Stimulated activated naive CD4-positive, alpha-beta T cell (primary cell): Measurements from ENCODE around the gene CEP170B.
"Not testable (repeated sequence)": the region's sequence is repeated elsewhere in the genome, so short reads cannot be mapped to it uniquely, and the experiment has no call there.

Experiments used
- DNase-seq, 6 experiments: peaks; one replicate each; lab custom pipeline; 2025; lab: John Stamatoyannopoulos, UW

The CEP170B gene

GRCh38 chr14:104879201-104879982 lies 14.3 kb downstream of the CEP170B start:
- DNase-seq, result no peak

GRCh38 chr14:104879983-104880565 lies 15.0 kb downstream of the CEP170B start:
- no peak for DNase-seq

- no peak for DNase-seq
These were observed 15.6 kb downstream of the CEP170B start for GRCh38 chr14:104880584-104881210.

- no peak for DNase-seq
These were observed 16.4 kb downstream of the CEP170B start for GRCh38 chr14:104881369-104881979.

GRCh38 chr14:104882325-104882973 lies 17.4 kb downstream of the CEP170B start:
- DNase-seq, result no peak

GRCh38 chr14:104882991-104883660 lies 18.1 kb downstream of the CEP170B start:
- no peak for DNase-seq

GRCh38 chr14:104883681-104884361 lies 18.8 kb downstream of the CEP170B start:
- DNase-seq, result no peak

GRCh38 chr14:104884381-104884780 lies 19.3 kb downstream of the CEP170B start:
- not testable (repeated sequence) for DNase-seq

GRCh38 chr14:104885031-104885972 lies 20.2 kb downstream of the CEP170B start:
- no peak for DNase-seq

GRCh38 chr14:104885973-104886689 lies 21.1 kb downstream of the CEP170B start:
- DNase-seq, result no peak

GRCh38 chr14:104886690-104887622 lies 21.9 kb downstream of the CEP170B start:
- no peak for DNase-seq

- no peak for DNase-seq
These were observed 22.8 kb downstream of the CEP170B start for GRCh38 chr14:104887623-104888488.

GRCh38 chr14:104888489-104889374 lies 23.7 kb downstream of the CEP170B start:
- no peak for DNase-seq

- no peak for DNase-seq
These were observed 24.3 kb downstream of the CEP170B start for GRCh38 chr14:104889375-104889757.

GRCh38 chr14:104890292-104890691 lies 25.2 kb downstream of the CEP170B start:
- not testable (repeated sequence) for DNase-seq

GRCh38 chr14:104891121-104891551 lies 26.1 kb downstream of the CEP170B start:
- DNase-seq, result no peak
